ENCODE results near the gene PARVB.

The PARVB gene

DNA sequence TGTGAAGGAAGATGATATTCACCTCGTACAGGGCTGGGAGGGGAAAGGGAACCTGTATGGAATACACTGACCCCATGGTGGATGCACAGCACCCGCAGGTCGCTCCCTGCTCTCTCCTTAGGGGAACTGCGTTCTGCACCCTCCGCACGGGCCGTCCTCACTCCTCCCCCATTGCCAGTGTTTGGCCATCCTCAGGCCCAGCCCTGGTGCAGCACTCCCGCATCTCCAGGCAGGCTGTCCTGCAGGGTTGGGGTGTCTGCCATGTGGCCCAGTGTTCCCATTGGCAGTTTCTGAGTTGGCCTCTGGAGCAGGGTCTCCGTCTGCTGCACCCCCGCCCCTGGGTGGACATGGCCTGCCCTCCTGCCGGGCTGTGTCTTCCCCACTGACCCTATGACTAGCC, 137.6 kb downstream of the PARVB start:
- no peak for DNase-seq (ENCODE audit: low spot score)

DNA sequence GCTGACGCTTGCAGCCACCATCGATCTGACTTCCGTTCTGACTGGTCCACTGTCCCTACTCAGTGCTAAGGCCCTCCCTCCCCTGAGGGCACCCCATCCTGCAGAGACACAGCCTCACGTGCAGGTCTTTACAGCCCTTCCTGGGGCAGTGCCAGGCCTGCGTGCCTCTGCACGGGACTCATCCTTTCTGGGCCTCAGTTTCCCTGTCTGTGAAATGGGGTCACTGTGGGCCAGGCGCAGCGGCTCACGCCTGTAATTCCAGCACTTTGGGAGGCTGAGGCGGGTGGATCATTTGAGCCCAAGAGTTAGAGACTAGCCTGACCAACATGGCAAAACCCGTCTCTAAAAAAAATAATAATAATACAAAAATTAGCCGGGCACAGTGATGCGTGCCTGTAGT, 138.9 kb downstream of the PARVB start:
- DNase-seq (ENCODE audit: low spot score): no peak

GRCh38 chr22:44163536-44163935, 139.4 kb downstream of the PARVB start:
- DNase-seq (ENCODE audit: low spot score): no peak

DNA sequence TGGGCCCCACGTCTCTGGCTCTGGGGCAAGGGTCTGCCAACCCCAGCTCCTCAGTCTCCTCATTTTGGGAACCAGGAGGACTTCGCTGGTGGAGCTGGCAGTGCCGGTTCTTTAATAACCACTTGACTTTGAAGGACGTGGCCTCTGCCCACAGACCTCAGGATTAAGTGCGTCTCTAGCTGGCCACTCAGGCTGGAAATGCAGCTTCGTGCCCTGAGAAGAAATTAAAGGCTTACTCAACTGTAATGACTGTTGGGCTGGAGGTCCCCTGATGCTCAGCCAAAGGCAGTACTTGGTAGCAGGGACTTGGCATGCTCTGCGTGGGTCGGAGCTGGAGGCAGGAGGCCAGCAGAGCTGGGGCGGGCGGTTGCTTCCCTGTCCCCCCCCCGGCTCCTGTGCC, 139.9 kb downstream of the PARVB start:
- no peak for DNase-seq (ENCODE audit: low spot score)

GRCh38 chr22:44165286-44165874, 141.3 kb downstream of the PARVB start:
- no peak for DNase-seq (ENCODE audit: low spot score)

GRCh38 chr22:44166498-44167276, 142.6 kb downstream of the PARVB start:
- DNase-seq (ENCODE audit: low spot score): no peak

- no peak for DNase-seq (ENCODE audit: low spot score)
Measured at GRCh38 chr22:44167501-44167900, 143.4 kb downstream of the PARVB start.

DNA sequence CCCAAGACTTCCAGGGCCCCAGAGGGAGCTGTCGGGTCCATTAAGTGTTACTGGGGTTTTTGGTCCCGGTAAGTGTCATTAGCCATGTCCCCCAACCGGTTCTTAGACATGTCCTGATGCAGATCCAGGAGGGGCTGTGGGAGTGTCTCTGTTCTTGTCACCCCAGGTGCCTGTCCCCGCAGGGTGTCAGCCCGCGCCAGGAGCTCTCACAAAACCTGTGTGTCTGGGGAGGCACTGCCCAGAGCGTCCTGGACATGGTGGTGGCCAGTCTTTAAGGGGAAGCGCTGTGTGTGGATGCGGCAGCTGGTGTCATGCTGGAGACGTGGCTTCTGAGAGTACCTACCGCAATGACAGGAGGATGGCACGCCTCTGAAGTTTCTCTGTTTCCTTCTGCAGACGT, 144.1 kb downstream of the PARVB start:
- DNase-seq (ENCODE audit: low spot score): no peak

GRCh38 chr22:44170470-44170869, 146.4 kb downstream of the PARVB start:
- no peak for DNase-seq (ENCODE audit: low spot score)

GRCh38 chr22:44171561-44171960, 147.5 kb downstream of the PARVB start:
- no peak for DNase-seq (ENCODE audit: low spot score)

GRCh38 chr22:44172370-44173108, 148.4 kb downstream of the PARVB start:
- DNase-seq (ENCODE audit: low spot score): no peak

DNA sequence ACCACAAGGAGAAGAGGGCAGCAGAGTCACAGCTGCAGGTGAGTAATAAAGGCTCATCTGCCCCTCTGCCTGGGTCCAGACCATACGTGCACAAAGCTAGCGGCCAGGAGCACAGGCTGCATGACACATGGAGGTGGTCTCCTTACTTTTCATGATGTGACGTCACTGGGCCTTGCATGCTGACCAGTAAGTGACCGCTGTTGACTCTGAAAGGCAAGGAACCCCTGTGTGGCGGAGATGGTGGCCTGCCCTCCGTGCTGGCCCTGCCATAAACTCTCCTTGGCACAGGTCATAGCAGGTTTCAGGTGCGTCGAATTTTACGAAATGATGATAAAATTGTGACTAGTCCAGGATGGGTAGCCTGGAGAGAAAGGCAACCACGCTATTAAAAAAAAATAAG, 149.1 kb downstream of the PARVB start:
- DNase-seq (ENCODE audit: low spot score): no peak

- DNase-seq (ENCODE audit: low spot score): no peak
Measured at GRCh38 chr22:44175676-44176075, 151.6 kb downstream of the PARVB start.

DNA sequence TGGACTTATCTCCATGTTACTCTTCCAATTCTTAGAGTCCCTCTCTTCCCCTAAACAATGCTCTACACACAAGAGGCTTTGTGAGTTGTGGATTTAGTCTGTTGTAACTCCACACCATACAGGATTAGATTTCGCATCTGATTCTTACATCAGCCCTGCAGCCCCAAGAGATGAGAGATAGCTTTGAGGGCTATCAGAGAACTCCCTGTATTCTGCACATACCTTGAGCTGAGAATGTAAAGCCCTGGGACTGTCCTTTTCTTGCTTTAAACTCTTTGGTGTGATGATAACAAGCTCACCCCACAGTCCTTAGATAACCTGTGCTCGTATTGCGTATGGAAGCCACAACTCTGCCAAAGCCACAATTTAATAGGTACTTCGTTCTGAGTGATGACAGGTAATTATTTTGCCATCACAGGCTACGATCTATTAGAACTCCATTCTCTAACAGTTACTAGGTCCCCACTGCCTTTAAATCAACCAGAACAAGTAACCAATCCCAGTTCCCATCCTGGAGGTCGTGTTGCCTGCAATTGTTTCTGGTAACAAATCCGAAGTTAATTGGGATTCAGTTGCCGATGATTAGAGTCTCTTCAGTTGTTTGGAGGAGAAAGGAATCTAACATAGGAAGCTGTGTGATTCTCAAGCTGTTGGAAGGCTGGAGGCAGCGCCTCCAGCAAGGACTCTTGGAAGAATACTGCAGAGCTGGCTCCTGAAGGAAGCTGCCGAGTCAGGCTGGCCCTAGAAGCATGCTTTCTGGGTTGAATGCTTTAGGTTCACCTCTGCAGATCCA, 155.3 kb downstream of the PARVB start:
- DNase-seq (ENCODE audit: low spot score): no peak

DNA sequence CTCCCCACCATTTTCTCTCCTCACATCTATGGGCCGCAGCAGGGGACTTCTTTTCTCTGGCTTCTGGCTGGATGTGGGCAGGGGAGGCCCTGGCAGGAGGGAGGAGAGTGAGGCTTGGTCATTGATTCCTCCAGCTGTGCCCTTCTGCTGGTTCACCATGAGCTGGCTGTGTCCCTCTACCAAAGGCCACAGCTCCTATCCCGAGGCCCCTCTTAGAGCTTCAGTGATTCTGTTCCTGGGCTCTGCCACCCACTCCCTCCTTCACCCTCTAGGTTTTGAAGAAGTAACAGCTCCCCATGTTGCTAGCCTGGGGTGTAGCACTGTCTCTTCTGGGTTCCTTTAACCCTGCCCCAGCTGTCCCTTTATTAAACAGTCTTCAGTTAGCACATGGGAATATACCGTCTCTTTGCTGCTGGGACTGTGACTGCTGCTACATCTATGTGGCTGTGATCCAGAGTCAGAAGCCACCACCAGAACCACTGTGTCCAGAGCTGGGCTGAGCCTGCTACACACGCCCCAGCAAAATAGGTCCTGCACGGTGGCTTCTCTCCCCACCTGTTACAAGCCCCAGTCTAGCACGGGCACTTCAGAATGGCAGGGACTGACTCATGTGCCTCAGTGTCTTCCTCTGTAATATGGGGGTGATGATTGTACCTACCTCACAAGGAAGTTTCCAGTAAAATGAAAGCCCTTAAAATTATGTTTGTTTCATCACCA, 156.0 kb downstream of the PARVB start:
- no peak for DNase-seq (ENCODE audit: low spot score)

GRCh38 chr22:44180706-44181032, 156.6 kb downstream of the PARVB start, which contains the start of gene PARVG:
PARVG (plus strand) TSS chr22:44180925; CDS start chr22:44183330, 2,405 bp downstream.
- peak; percentile 55 for DNase-seq (ENCODE audit: low spot score)

DNA sequence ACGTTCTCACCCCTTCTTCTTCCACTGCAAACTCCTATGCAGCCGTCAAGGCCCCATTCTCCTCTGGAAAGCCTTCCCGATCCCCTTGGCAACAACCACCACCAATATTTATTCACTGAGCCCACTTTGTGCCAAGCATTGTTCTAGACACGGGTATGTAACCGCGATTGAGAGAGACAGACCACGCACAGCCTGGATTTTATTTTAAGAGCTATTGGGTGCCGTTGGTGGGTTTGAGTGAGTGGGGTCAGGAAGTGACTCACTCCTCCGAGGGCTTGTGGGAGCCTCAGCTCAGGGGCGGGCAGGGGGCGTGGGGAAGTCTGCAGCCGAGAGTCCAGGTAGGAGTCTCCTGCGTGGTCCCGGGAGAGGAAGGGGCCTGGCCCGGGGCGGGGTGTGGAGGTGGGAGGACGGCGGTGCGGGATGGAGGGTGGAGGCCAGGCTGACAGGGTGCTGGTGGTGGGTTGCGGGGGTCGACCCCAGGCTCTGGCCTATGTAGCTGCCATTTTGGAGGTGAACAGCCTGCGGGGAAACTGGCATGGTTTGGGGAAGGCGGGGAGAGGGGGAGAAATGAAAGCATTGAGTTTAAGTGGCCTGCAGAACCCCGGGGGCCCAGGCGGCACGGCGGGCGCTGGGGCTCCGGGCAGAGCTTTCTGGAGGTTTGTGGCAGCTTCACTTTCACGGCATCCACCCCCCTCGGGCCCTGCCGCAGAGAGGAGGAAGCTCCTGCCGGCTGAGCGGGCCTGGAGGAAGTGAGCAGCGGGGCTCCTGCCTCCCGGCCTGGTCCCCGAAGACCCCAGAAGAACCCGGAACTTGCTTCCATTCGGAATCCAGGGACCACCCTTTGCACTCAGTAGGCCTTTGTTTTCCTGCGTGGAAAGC, 157.2 kb downstream of the PARVB start:
- DNase-seq (ENCODE audit: low spot score): peak; percentile 63

GRCh38 chr22:44181912-44182587, 157.9 kb downstream of the PARVB start:
- no peak for DNase-seq (ENCODE audit: low spot score)

- peak; percentile 46 for DNase-seq (ENCODE audit: low spot score)
Measured at GRCh38 chr22:44182588-44183286, 158.6 kb downstream of the PARVB start.

- no peak for DNase-seq (ENCODE audit: low spot score)
Measured at GRCh38 chr22:44183287-44183588, 159.1 kb downstream of the PARVB start.
